ENCODE results near the gene ADAM12.

The ADAM12 gene

DNA sequence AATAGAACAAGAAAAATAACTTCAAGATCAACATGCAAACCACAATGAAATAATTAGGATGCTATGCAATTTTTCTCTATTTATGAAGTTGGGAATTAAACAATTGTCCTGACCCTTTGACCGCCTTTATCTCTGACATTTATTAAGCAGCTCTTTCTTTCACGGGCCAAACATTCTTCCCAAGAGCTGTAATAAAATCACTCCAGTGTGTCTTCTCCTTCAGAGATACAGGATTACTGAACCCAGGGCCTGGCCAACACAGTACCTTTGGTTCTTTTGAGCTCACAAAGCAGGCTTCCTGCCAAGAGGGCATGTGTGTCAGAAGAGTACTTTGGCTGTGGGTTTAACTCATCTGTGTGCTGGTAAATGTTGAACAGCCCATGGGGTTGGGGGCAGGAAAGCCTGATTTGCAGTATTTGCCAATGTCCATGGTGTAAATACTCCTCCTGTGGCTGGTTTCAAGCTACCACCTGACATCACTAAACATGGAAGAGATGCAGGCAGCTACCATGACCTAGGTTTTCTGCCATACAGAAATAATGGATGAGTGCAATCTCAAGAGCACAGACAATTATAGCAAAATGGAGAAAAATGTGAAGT lies 370.2 kb downstream of the ADAM12 start:
- Histone ChIP-seq H2BK12ac (ENCODE audit: low read length) (no peak overlapping the region), H4K12ac (ENCODE audit: low read depth, low read length) (no peak overlapping the region), H3K27me3 (ENCODE audit: insufficient read depth, low read length) (no peaks in the 10 kb centered on the region), H3K9me3 (ENCODE audit: insufficient read depth, low read depth, low read length) (peaks cover 3% of the 10 kb centered on the region), H3K79me1 (ENCODE audit: low read length) (no peaks in the 10 kb centered on the region), H3K79me2 (ENCODE audit: control insufficient read depth, insufficient read depth, low read length, poor library complexity) (no peaks in the 10 kb centered on the region), H3K9ac (ENCODE audit: low read length) (no peak overlapping the region), H4K91ac (ENCODE audit: low read depth, low read length) (no peak overlapping the region), H3K14ac (ENCODE audit: low read length) (no peak overlapping the region), H3K4ac (ENCODE audit: low read depth, low read length) (no peak overlapping the region), H2AFZ (ENCODE audit: insufficient read depth, low read length, poor library complexity) (no peak overlapping the region), H3K27ac (ENCODE audit: low read depth, low read length) (no peak overlapping the region), H3K36me3 (ENCODE audit: control insufficient read depth in 1 of 2, insufficient read depth in 2 of 2, low read length in 2 of 2) (peaks cover 0 to 3% of the 10 kb centered on the region in 2 experiments), H3K4me1 (ENCODE audit: control insufficient read depth in 1 of 2, insufficient read depth in 2 of 2, low read length in 2 of 2) (peaks cover 0 to 8% of the 10 kb centered on the region in 2 experiments), H3K18ac (ENCODE audit: low read length) (no peak overlapping the region), H4K8ac (ENCODE audit: low read depth, low read length) (no peak overlapping the region), H3K4me3 (ENCODE audit: low read depth, low read length) (no peak overlapping the region), H3K23ac (ENCODE audit: low read length) (no peak overlapping the region), H2BK120ac (ENCODE audit: insufficient read depth, low read length, poor library complexity) (no peak overlapping the region), H2AK5ac (ENCODE audit: low read length) (no peak overlapping the region), H2BK5ac (ENCODE audit: low read depth, low read length, poor library complexity) (no peak overlapping the region), H3K4me2 (ENCODE audit: low read length) (no peak overlapping the region)
- DNase-seq = no peak
- WGBS (ENCODE audit: extremely low coverage, insufficient coverage, insufficient read length) = no CpG with 5 or more reads among the region's 2 CpGs

DNA sequence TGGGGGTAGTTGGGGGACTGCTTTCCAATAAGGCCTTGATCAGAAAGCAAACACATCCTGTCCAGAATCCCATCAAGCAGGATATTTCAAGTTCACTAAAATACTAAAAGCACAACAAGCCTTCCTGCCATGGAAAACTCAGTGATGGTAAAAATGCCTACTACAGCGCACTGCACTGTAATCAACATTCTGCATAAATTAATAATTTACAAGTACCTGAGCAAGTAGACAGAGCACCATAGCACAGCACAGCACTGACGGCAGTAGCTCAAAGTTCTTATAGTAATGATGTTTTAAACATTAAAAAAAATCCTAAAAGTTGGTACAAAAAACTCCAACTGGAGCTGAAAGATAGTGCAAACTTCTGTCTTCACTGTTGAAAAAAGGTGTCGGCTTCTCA lies 371.4 kb downstream of the ADAM12 start:
- H2BK5ac ChIP-seq (ENCODE audit: low read depth, low read length, poor library complexity) = no peak overlapping the region
- H4K91ac ChIP-seq (ENCODE audit: low read depth, low read length) = no peak overlapping the region
- no peaks in the 10 kb centered on the region for H3K79me1 ChIP-seq (ENCODE audit: low read length)
- no peak for DNase-seq
- no peak overlapping the region for H2AFZ ChIP-seq (ENCODE audit: insufficient read depth, low read length, poor library complexity)
- no peaks in the 10 kb centered on the region for H3K27me3 ChIP-seq (ENCODE audit: insufficient read depth, low read length)
- no peak overlapping the region for H3K27ac ChIP-seq (ENCODE audit: low read depth, low read length)
- H4K8ac ChIP-seq (ENCODE audit: low read depth, low read length) = no peak overlapping the region
- no CpG with 5 or more reads among the region's 3 CpGs for WGBS (ENCODE audit: extremely low coverage, insufficient coverage, insufficient read length)
- H3K18ac ChIP-seq (ENCODE audit: low read length) = no peak overlapping the region
- H3K4ac ChIP-seq (ENCODE audit: low read depth, low read length) = no peak overlapping the region
- H2AK5ac ChIP-seq (ENCODE audit: low read length) = no peak overlapping the region
- H3K36me3 ChIP-seq (ENCODE audit: control insufficient read depth in 1 of 2, insufficient read depth in 2 of 2, low read length in 2 of 2) = no peaks in the 10 kb centered on the region
- no peak overlapping the region for H2BK12ac ChIP-seq (ENCODE audit: low read length)
- peaks cover 0 to 8% of the 10 kb centered on the region in 2 experiments for H3K4me1 ChIP-seq (ENCODE audit: control insufficient read depth in 1 of 2, insufficient read depth in 2 of 2, low read length in 2 of 2)
- no peak overlapping the region for H2BK120ac ChIP-seq (ENCODE audit: insufficient read depth, low read length, poor library complexity)
- H3K14ac ChIP-seq (ENCODE audit: low read length) = no peak overlapping the region
- no peak overlapping the region for H3K9ac ChIP-seq (ENCODE audit: low read length)
- H3K4me3 ChIP-seq (ENCODE audit: low read depth, low read length) = no peak overlapping the region
- H3K79me2 ChIP-seq (ENCODE audit: control insufficient read depth, insufficient read depth, low read length, poor library complexity) = no peaks in the 10 kb centered on the region
- no peak overlapping the region for H3K23ac ChIP-seq (ENCODE audit: low read length)
- H4K12ac ChIP-seq (ENCODE audit: low read depth, low read length) = no peak overlapping the region
- no peak overlapping the region for H3K4me2 ChIP-seq (ENCODE audit: low read length)
- no peaks in the 10 kb centered on the region for H3K9me3 ChIP-seq (ENCODE audit: insufficient read depth, low read depth, low read length)

DNA sequence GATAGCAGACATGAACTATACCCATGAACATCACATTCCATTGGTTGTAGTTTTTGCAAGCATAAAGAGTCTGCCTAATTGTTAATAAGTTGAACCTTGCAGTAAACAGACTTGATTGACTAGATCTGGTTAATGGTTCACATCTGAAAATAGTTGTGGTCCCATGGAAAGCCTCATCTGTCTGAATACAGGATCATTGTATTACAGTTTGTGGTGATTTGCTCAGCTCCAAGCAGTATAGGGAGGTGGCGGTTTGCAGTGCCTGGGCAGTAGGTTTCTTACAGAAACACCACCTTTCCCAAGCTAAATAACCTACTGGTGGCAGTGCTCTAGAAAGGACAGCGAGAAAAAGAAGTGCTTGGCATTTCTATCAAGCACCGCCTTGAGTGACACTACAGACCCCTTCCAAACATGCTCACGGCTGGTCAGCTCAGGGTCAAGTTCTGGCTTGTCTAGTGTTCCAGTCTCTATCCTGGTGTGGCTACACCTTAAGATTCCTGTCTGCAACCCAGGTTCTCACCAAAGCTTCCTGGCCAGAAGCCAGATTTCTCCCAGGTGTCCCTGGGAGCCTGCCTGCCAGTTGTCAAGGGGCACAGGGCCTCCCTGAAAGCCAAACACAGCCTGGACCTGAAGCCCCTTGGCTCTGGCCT lies 372.0 kb downstream of the ADAM12 start:
- H3K27me3 ChIP-seq (ENCODE audit: insufficient read depth, low read length) = no peaks in the 10 kb centered on the region
- H3K4ac ChIP-seq (ENCODE audit: low read depth, low read length) = no peak overlapping the region
- H3K79me2 ChIP-seq (ENCODE audit: control insufficient read depth, insufficient read depth, low read length, poor library complexity) = no peaks in the 10 kb centered on the region
- no peaks in the 10 kb centered on the region for H3K9me3 ChIP-seq (ENCODE audit: insufficient read depth, low read depth, low read length)
- no peak overlapping the region for H3K27ac ChIP-seq (ENCODE audit: low read depth, low read length)
- no peaks in the 10 kb centered on the region for H3K36me3 ChIP-seq (ENCODE audit: control insufficient read depth in 1 of 2, insufficient read depth in 2 of 2, low read length in 2 of 2)
- H2BK120ac ChIP-seq (ENCODE audit: insufficient read depth, low read length, poor library complexity) = no peak overlapping the region
- no peak overlapping the region for H3K4me2 ChIP-seq (ENCODE audit: low read length)
- no peak overlapping the region for H3K18ac ChIP-seq (ENCODE audit: low read length)
- no peak overlapping the region for H4K8ac ChIP-seq (ENCODE audit: low read depth, low read length)
- H3K4me1 ChIP-seq (ENCODE audit: control insufficient read depth in 1 of 2, insufficient read depth in 2 of 2, low read length in 2 of 2) = peaks cover 0 to 8% of the 10 kb centered on the region in 2 experiments
- no peak overlapping the region for H3K23ac ChIP-seq (ENCODE audit: low read length)
- no CpG with 5 or more reads among the region's 4 CpGs for whole genome bisulfite sequencing (ENCODE audit: extremely low coverage, insufficient coverage, insufficient read length)
- no peak overlapping the region for H2BK12ac ChIP-seq (ENCODE audit: low read length)
- H3K4me3 ChIP-seq (ENCODE audit: low read depth, low read length) = no peak overlapping the region
- H3K14ac ChIP-seq (ENCODE audit: low read length) = no peak overlapping the region
- DNase-seq = no peak
- H2AFZ ChIP-seq (ENCODE audit: insufficient read depth, low read length, poor library complexity) = no peak overlapping the region
- H4K91ac ChIP-seq (ENCODE audit: low read depth, low read length) = no peak overlapping the region
- H4K12ac ChIP-seq (ENCODE audit: low read depth, low read length) = no peak overlapping the region
- H3K9ac ChIP-seq (ENCODE audit: low read length) = no peak overlapping the region
- H2BK5ac ChIP-seq (ENCODE audit: low read depth, low read length, poor library complexity) = no peak overlapping the region
- H2AK5ac ChIP-seq (ENCODE audit: low read length) = no peak overlapping the region
- H3K79me1 ChIP-seq (ENCODE audit: low read length) = no peaks in the 10 kb centered on the region

DNA sequence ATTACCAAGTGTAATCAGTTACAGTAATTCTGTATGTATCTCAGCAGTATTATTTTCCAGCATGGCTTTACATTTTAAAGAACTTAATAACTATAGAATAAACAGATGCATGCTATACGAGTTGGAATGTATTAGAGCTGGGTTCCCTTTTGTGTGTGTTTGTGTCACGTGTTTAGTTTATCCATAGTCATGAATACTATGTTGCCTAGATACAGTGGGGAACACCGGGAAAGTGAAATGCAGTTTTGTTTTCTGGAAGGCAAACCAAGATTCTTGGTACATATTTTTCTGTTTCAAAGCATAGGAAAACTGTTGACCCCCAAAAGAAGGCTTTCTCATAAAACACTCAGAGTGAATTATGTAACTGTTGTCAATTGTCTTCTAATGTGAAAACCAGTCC lies 372.9 kb downstream of the ADAM12 start:
- Histone ChIP-seq H4K8ac (ENCODE audit: low read depth, low read length) (no peak overlapping the region), H3K36me3 (ENCODE audit: control insufficient read depth in 1 of 2, insufficient read depth in 2 of 2, low read length in 2 of 2) (no peaks in the 10 kb centered on the region), H3K79me1 (ENCODE audit: low read length) (no peaks in the 10 kb centered on the region), H3K27ac (ENCODE audit: low read depth, low read length) (no peak overlapping the region), H3K4me2 (ENCODE audit: low read length) (no peak overlapping the region), H4K12ac (ENCODE audit: low read depth, low read length) (no peak overlapping the region), H3K9ac (ENCODE audit: low read length) (no peak overlapping the region), H3K4me3 (ENCODE audit: low read depth, low read length) (no peak overlapping the region), H3K79me2 (ENCODE audit: control insufficient read depth, insufficient read depth, low read length, poor library complexity) (no peaks in the 10 kb centered on the region), H2AFZ (ENCODE audit: insufficient read depth, low read length, poor library complexity) (no peak overlapping the region), H2BK12ac (ENCODE audit: low read length) (no peak overlapping the region), H3K18ac (ENCODE audit: low read length) (no peak overlapping the region), H2AK5ac (ENCODE audit: low read length) (no peak overlapping the region), H4K91ac (ENCODE audit: low read depth, low read length) (no peak overlapping the region), H3K14ac (ENCODE audit: low read length) (no peak overlapping the region), H3K23ac (ENCODE audit: low read length) (no peak overlapping the region), H2BK5ac (ENCODE audit: low read depth, low read length, poor library complexity) (no peak overlapping the region), H3K27me3 (ENCODE audit: insufficient read depth, low read length) (no peaks in the 10 kb centered on the region), H3K4ac (ENCODE audit: low read depth, low read length) (no peak overlapping the region), H3K9me3 (ENCODE audit: insufficient read depth, low read depth, low read length) (no peaks in the 10 kb centered on the region), H2BK120ac (ENCODE audit: insufficient read depth, low read length, poor library complexity) (no peak overlapping the region), H3K4me1 (ENCODE audit: control insufficient read depth in 1 of 2, insufficient read depth in 2 of 2, low read length in 2 of 2) (peaks cover 0 to 8% of the 10 kb centered on the region in 2 experiments)
- WGBS (ENCODE audit: extremely low coverage, insufficient coverage, insufficient read length) = no CpG with 5 or more reads among the region's 3 CpGs
- no peak for DNase-seq

All from trophoblast cell (in vitro differentiated cells and primary cell).